Urothelium cell line (cell line): ENCODE measurements around the gene NLK.

Source experiments
- DNase-seq: peaks from one replicate; pipeline ENCODE4 v3.0.0; 2011; ENCODE audit warnings: low spot score, mixed read lengths
- FAIRE-seq: peaks from 2 replicates; lab custom pipeline; 2011; peaks lifted over from hg19 to GRCh38; lab: Jason Lieb, UNC

The NLK gene

GRCh38 chr17:28038802-28039201 lies 3.7 kb upstream of the NLK start:
- DNase-seq (no peak), FAIRE-seq (no peak)

DNA sequence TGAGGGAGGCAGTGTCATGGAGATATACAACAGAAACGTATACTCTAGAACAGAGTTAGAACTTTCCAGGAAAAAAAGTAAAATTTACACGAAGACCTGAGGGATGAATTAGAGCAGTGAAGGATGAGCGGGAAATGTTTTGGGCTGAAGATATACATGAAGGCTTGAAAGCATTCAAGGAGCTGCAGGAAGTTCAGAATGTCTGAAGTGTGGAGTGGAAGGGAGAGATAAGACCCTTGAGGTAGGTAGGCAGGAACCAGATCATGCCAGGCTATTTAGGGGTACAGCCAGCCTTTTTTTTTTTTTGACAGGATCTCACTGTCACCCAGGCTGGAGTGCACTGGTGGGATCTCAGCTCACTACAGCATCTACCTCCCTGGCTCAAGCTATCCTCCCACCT lies 3.2 kb upstream of the NLK start:
- DNase-seq (no peak), FAIRE-seq (no peak)

DNA sequence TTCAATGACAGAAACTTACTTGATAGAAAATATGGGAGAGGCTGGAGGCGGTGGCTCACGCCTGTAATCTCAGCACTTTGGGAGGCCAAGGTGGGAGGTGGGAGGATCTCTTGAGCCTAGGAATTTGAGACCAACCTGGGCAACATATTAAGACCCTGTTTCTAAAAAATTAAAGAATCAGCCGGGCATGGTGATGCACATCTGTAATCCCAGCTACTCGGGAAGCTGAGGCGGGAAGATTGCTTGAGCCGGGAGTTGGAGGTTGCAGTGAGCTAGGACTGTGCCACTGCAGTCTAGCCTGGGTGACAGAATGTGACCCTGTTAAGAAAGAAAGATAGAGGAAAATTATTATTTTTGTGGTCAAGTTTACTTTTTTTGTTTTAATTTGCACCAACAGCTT lies 2.1 kb upstream of the NLK start:
- DNase-seq (no peak), FAIRE-seq (no peak)

DNA sequence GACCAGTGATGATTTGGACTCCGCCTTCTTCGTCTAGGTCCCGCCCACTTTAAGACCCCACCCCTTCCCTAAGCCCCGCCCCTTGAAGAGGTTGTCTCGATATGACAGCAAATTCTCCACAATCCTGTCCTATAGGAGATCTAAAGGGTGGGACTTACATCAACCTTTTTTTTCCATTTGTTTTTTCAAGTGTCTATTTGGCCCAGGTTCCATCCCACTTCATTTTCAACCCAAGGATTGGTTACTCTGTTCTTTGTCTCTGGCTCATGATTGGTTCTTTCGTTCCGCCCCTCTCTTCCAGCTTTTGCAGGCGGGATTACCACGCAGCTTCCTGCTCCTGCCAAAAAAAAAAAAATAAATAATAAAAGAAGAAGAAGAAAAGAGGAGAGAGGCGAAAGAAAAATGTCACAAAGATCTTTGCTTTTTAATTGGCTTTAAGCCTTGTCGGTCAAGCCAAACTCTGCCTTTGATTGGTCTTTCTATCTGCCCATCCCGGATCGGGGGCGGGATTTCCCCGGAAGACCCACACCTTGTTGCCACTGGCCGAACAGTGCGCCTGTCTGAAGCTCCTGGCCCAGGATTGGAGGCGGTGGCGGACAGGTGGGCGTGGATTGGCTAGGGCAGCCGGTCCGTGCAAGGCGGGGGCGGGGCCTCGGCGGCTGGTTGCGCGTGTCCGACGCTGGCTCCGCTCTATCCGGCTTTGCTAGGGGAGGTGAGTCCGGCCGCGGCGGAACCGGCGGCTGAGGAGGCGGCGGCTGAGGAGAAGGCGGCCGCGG lies 1.2 kb upstream of the NLK start:
- DNase-seq (peak; percentile 100), FAIRE-seq (peak; percentile 77)

DNA sequence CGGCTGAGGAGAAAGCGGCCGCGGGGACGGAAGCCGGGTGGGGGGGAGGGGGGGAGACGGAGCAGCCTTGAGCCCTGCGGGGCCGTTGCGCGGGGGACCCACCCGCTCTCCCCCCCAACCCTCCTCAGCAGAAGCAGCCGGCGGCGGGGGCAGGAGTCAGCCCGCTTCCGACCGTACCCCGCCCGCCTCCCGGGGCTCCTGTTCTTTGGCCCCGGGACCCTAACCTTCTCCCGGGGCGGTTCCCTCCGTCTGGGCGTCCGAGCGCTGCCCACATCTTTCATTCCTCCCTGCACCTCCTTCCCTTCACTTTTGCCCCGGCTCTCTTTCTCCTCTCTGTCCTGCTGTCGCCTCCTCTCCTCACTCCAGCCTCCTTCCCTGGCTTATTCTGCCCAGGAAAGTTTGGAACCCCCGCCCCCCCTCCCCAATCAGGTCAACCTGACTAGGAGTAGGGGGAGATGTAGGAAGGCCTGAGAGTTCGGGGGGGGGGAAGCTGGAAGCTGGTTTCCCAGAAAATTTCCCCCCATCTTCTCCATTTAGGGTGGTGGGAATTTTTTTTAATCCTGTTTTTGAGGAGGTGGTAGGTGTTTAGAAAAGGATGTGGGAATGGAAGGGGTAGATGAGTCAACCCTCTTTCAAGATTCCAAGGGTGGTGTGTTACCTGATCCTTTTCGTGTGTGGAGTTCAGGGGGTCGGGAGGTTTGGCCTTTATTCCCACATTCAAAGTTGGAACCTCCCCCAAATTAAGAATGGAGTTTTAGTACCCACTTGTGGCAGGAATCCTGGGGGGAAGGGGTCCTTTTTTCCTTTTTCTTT lies 427 bp upstream of the NLK start:
- no peak for FAIRE-seq
- no peak for DNase-seq

DNA sequence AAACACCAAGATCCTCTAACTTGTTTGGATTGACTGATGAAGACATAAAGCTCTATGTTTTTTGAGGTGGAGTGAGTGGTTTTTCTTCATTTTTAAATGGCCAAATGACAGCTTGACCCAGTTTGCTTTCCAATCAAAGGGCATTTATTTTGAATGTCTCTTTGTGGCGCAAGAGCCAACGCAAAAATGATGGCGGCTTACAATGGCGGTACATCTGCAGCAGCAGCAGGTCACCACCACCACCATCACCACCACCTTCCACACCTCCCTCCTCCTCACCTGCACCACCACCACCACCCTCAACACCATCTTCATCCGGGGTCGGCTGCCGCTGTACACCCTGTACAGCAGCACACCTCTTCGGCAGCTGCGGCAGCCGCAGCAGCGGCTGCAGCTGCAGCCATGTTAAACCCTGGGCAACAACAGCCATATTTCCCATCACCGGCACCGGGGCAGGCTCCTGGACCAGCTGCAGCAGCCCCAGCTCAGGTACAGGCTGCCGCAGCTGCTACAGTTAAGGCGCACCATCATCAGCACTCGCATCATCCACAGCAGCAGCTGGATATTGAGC lies 329 bp downstream of the NLK start:
- no peak for DNase-seq
- FAIRE-seq: no peak

DNA sequence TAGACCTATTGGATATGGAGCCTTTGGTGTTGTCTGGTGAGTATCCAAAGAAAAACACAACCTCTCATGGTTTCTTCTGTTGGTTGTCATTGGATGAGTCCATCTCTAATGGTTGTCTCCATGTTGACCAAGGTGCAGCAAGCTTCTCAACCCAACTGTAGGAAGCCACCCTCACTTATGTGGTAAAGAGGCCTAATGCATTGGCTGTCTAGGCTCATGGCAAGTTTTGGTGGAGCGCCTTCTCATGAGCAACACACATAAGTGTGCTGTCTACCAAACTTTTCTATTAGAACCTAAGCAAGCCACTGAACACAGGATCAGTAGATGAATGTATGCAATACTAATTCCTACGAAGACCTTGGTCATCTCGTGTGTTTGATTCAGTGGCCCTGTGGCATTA lies 819 bp downstream of the NLK start:
- DNase-seq (no peak), FAIRE-seq (no peak)

GRCh38 chr17:28043741-28044140 lies 1.3 kb downstream of the NLK start:
- DNase-seq (no peak), FAIRE-seq (no peak)

DNA sequence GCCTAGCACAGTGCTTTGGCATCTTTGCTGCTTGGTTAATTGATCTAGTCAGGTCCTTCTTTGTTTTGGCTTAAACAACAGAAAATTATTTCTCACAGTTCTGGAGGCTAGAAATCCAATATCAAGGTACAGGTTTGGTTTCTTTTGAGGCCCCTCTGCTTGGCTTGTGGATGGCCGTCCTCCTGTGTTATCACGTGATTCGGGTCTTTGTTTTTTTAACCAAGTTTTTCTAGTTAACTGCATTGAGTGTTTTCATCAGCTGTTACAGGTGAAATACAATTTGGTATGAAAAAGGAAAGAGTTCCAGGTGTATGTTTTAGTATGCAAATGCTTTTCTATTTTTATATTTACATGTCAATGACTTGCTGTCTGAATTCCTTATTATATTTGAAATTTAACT lies 2.8 kb downstream of the NLK start:
- FAIRE-seq (no peak), DNase-seq (no peak)

- DNase-seq (no peak), FAIRE-seq (no peak)
These were observed 3.8 kb downstream of the NLK start for GRCh38 chr17:28046034-28046825.

GRCh38 chr17:28047806-28048205 lies 5.3 kb downstream of the NLK start:
- DNase-seq (no peak), FAIRE-seq (no peak)

DNA sequence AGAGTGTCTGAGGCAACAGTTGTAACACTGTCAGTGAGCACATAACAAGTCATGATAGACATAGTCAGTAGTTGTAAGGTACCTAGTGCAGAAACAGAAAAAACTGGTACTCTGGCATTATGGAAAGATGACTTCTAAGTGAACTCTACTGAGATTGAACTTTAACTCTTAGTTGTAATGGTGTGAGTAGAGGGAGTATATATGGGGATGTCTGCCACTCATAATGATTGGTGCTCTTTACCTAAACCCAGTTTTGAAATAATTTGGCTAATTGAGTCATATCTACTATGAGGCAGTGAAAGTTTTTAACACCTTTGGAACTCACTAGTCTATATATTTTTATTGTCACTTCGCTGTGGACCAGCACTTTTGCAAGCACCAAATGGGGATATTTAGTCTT lies 6.6 kb downstream of the NLK start:
- DNase-seq: no peak

GRCh38 chr17:28053044-28053670 lies 10.7 kb downstream of the NLK start:
- DNase-seq (no peak), FAIRE-seq (no peak)

More for the DNA sequence above, 6.6 kb downstream of the NLK start:
- no peak for FAIRE-seq

DNA sequence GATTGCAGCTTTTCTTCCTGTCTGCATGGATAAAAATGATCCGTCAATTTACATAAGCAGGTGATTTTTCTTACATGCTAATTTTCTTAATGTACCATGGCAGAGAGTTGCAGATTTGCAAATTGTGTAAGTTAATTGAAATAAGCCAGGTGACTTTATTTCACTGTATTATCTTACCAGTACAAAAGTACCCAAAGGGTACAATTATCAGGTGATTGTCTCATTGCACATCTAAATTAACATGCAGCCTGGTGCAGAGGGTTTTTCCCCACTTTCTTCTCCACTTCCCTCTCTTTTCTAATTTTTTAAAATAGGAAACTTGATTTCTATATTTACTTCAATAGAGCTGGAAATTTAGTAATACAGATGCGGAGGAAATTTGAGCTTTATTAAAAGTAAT lies 11.2 kb downstream of the NLK start:
- DNase-seq (no peak), FAIRE-seq (no peak)

- no peak for FAIRE-seq
These were observed 13.2 kb downstream of the NLK start for GRCh38 chr17:28055546-28056275.

DNA sequence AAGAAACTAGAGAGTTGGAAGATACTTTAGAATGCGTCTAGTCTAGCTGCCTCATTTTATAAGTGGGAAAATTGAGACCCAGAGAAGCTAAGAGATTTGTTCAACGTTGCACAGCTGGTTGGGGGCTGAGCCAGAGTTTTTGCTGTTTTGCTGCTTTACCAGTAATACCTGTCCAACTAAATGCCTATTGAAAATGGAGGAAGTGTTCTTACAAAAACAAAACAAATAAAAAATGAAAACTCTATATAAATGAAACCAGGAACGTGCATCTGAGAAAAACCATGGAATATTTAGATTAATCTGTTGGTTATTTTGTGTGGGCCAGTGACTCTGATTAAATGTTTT lies 13.8 kb downstream of the NLK start:
- DNase-seq (no peak), FAIRE-seq (no peak)

More at GRCh38 chr17:28055546-28056275, 13.2 kb downstream of the NLK start:
- no peak for DNase-seq

DNA sequence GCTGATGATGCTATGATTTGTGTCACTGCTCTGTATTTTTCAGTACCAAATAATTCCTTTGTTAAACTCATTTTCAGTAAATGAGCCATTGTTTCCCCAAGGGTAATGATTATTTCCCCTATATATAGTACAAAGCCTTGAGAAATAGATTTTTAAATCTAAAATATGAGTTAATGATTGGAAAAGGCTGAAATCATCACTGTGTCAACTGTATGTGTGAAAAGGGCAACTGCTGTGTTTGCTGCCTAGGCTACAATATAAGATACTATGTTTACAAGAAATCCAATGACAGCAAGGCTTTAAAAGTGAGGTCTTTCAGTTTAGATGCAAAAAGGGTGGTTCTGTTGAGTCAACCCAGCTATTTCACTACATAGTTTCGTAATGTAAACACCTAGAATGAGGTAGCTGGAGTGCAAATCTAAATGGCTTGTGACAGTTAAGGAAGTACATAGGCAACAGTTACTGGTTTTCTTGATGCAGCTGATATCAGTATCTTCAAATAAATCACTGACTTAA lies 15.3 kb downstream of the NLK start:
- FAIRE-seq (no peak), DNase-seq (no peak)

- FAIRE-seq (no peak), DNase-seq (no peak)
These were observed 17.2 kb downstream of the NLK start for GRCh38 chr17:28059675-28060074.

DNA sequence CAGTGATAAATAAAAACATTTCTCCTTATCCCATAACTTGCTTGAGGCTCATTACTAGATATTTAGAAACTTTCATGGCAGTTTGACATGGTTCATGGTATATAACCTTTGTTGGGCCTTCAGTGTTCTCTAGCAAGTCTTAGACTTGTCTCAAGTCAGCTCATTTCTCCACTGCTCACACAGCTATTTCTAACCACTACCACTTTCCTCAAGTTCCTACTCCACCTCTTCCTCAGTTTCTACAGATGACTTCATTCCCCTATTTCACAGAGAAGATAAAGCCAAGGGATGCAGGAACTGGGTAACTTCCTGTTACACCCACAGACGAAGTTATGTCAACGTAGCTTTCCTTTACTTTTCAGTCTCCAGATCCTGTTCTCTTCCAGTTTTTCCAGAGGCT lies 23.2 kb downstream of the NLK start:
- no peak for DNase-seq
- FAIRE-seq: peak; percentile 30

DNA sequence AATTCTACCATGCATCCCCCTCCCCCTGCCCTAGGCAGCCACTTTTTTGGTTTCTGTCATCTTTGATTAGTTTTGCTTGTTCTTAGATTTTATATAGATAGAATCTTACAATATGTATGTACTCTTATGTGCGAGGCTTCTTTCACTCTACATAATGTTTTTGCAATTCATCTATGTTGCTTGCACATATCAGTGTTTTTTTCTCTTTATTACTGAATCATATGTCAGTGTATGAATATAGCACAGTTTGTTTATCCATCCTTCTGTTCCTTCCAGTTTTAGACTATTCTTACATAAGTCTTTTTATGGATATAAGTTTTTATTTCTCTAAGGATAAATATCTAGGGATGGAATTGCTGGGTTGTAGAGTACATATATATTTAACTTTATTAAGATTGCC lies 26.6 kb downstream of the NLK start:
- no peak for FAIRE-seq
- DNase-seq: no peak
